HepG2 (cell line): ENCODE measurements around the gene CAPZA1. TPM values are rescaled to one million over a fixed set of nuclear protein-coding genes. Genes with fewer than 3 reads are reported as not detected.

Source experiments
- ATAC-seq: fragments of 200-7000 bp; cut with Tn5 transposase; 3 replicates; pipeline ENCODE4 v1.9.1; 2020; ENCODE audit warnings: mild to moderate bottlenecking, moderate library complexity
- BruUV-seq: library from RNA; stranded (reverse); fragments of 400-500 nt; replicated peaks from 2 replicates; lab custom pipeline; 2021; lab: Mats Ljungman, UMichigan
- CTCF ChIA-PET: fragments of 300-600 bp; formaldehyde crosslinking; extraction: SDS; loops from one replicate; lab custom pipeline; 2021; ENCODE audit warnings: low total read pairs, inconsistent platforms, low intra/inter-chr PET ratio; lab: Yijun Ruan, JAX
- POLR2A ChIA-PET: fragments of 350-600 bp; sonication (Branson Sonifier 250); formaldehyde crosslinking; loops from one replicate; lab custom pipeline; 2020; ENCODE audit warnings: antibody characterized with exemption, inconsistent platforms; lab: Yijun Ruan, JAX
- DNase-seq: peaks from one replicate; pipeline ENCODE4 v3.0.0-alpha.2; 2015; ENCODE audit warnings: low spot score
- FAIRE-seq: peaks from 3 replicates; lab custom pipeline; 2011; peaks lifted over from hg19 to GRCh38; lab: Jason Lieb, UNC
- H2AFZ ChIP-seq: one replicate; pipeline ENCODE4 v1.6.1; 2011; ENCODE audit warnings: low read length, inconsistent platforms
- H3K27ac ChIP-seq: fragments of 300-600 bp; 3 replicates; pipeline ENCODE4 v1.8.0; 2011; ENCODE audit warnings: mixed run types, mild to moderate bottlenecking, mixed read lengths, low read length, inconsistent platforms; ENCODE audit not compliant: insufficient read depth; ENCODE audit errors: extremely low read length
- H3K27me3 ChIP-seq, 2 experiments: fragments of 200-600 bp in 1 of 2; 2 replicates in 1 of 2; 3 replicates in 1 of 2; pipeline versions ENCODE4 v1.6.0 to v1.8.0; 2011; ENCODE audit warnings: low read length in 2 of 2, mild to moderate bottlenecking in 2 of 2, moderate library complexity in 2 of 2, inconsistent platforms in 1 of 2; ENCODE audit not compliant: insufficient read depth in 2 of 2, control insufficient read depth in 1 of 2
- H3K36me3 ChIP-seq, 2 experiments: fragments of 200-600 bp in 1 of 2; replicated peaks in 1 of 2; 2 replicates in 1 of 2; 3 replicates in 1 of 2; pipeline versions ENCODE4 v1.5.1 to v1.8.0; 2011; ENCODE audit warnings: low read length in 2 of 2, inconsistent platforms in 1 of 2; ENCODE audit not compliant: insufficient read depth in 2 of 2, control insufficient read depth in 1 of 2
- H3K4me1 ChIP-seq: 2 replicates; pipeline ENCODE4 v1.5.1; 2012; ENCODE audit warnings: low read length, inconsistent platforms; ENCODE audit not compliant: insufficient read depth
- H3K4me2 ChIP-seq: 2 replicates; pipeline ENCODE4 v1.6.0; 2011; ENCODE audit warnings: low read depth, low read length, inconsistent platforms
- H3K4me3 ChIP-seq, 3 experiments: fragments of 200-600 bp in 1 of 3; sonication (generic), shearing (Covaris generic) in 1 of 3; replicated peaks in 1 of 3; 2 replicates each; pipeline ENCODE4 v1.5.1; 2011 to 2016; ENCODE audit warnings: low read length in 3 of 3, inconsistent platforms in 2 of 3, low read depth in 2 of 3, mild to moderate bottlenecking in 2 of 3, control low read depth in 1 of 3, mixed read lengths in 1 of 3; ENCODE audit not compliant: insufficient read depth in 1 of 3
- H3K79me2 ChIP-seq: one replicate; pipeline ENCODE4 v1.6.1; 2011; ENCODE audit warnings: low read length, inconsistent platforms; ENCODE audit not compliant: insufficient read depth
- H3K9ac ChIP-seq: 2 replicates; pipeline ENCODE4 v1.6.0; 2011; ENCODE audit warnings: mild to moderate bottlenecking, low read depth, low read length, inconsistent platforms; ENCODE audit not compliant: insufficient read depth
- H3K9me3 ChIP-seq: 2 replicates; pipeline ENCODE4 v1.5.1; 2012; ENCODE audit warnings: mild to moderate bottlenecking, low read length
- H4K20me1 ChIP-seq: 2 replicates; pipeline ENCODE4 v1.6.0; 2011; ENCODE audit warnings: inconsistent platforms, mild to moderate bottlenecking, low read length, moderate library complexity; ENCODE audit not compliant: insufficient read depth
- AGO2 ChIP-seq: fragments of 200-400 bp; formaldehyde crosslinking; optimal IDR thresholded peaks from 2 replicates; pipeline ENCODE3; 2017; ENCODE audit warnings: mild to moderate bottlenecking, low read depth, low read length, moderate library complexity
- FOSL2 ChIP-seq: sonication (generic); formaldehyde crosslinking; IDR thresholded peaks from 2 replicates; pipeline ENCODE4 v1.4.0; 2020; ENCODE audit warnings: missing genetic modification reagents
- KDM3A ChIP-seq: IDR thresholded peaks from 2 replicates; pipeline ENCODE4 v1.6.1; 2018; ENCODE audit warnings: low read depth, missing compliant biosample characterization
- TAF1 ChIP-seq: sonication (generic); formaldehyde crosslinking; IDR thresholded peaks from 2 replicates; pipeline ENCODE4 v1.4.0; 2020; ENCODE audit warnings: missing genetic modification reagents
- ZNF430 ChIP-seq: sonication (generic); formaldehyde crosslinking; IDR thresholded peaks from 2 replicates; pipeline ENCODE4 v1.9.0; 2021; ENCODE audit warnings: mild to moderate bottlenecking, missing genetic modification reagents
- ZNF543 ChIP-seq: sonication (generic); formaldehyde crosslinking; IDR thresholded peaks from 2 replicates; pipeline ENCODE4 v1.4.0; 2020; ENCODE audit warnings: mild to moderate bottlenecking, missing genetic modification reagents
- WGBS: methylation state at CpG from one replicate; pipeline ENCODE4 v1.1.6; 2017; ENCODE audit warnings: low lambda C conversion rate; 5-methylcytosine and 5-hydroxymethylcytosine counted together
- in situ Hi-C: cut with HindIII; loops from 2 replicates; pipeline ENCODE4 v1.10.0; 2017; ENCODE audit warnings: low pct_unique_long_range_greater_than_20kb; ENCODE audit not compliant: extremely low pct_ligation_motif_present
- intact Hi-C: fragments of 100-400 bp; cut with micrococcal nuclease; formaldehyde crosslinking; loops from one replicate; pipeline ENCODE4 v1.10.0; 2022; ENCODE audit not compliant: unreplicated experiment
- polyA plus RNA-seq, 8 experiments: library from polyadenylated mRNA; depleted of rRNA in 3 of 8; stranded (reverse) in 7 of 8; unstranded in 1 of 8; fragments of >200 nt; fragmentation: Illumina TruSeq in 4 of 8; extraction: Trizol in 4 of 8; gene quantifications; 2 replicates each; pipeline versions ENCODE4 v1.2.1 to v1.2.3, GENCODE V29; 2011 to 2016; ENCODE audit warnings: low read depth in 4 of 8, missing spikeins in 1 of 8, mixed read lengths in 1 of 8; ENCODE audit not compliant: insufficient read depth in 1 of 8
- total RNA-seq, 5 experiments: library from RNA; depleted of rRNA; stranded (reverse); fragments of >200 nt; fragmentation: Illumina TruSeq; extraction: Trizol; gene quantifications; 2 replicates each; pipeline ENCODE4 v1.2.3, GENCODE V29; 2016; ENCODE audit warnings: low read depth in 1 of 5
- TF ChIP-seq, protein P1 (sequence below): sonication (generic); formaldehyde crosslinking; IDR thresholded peaks from 2 replicates; pipeline ENCODE4 v1.4.0; 2020; ENCODE audit warnings: missing genetic modification reagents, mild to moderate bottlenecking, borderline replicate concordance
- TF ChIP-seq, protein P2 (sequence below): sonication (generic); formaldehyde crosslinking; IDR thresholded peaks from 2 replicates; pipeline ENCODE4 v1.9.0; 2021; ENCODE audit warnings: missing genetic modification reagents, mild to moderate bottlenecking, borderline replicate concordance

The CAPZA1 gene
- total and polyA plus RNA-seq, 2 of the 13 experiments (the other 11 are each of a cell fraction or from before 2014, with no cell fraction given), result 67.0 to 117 TPM

DNA sequence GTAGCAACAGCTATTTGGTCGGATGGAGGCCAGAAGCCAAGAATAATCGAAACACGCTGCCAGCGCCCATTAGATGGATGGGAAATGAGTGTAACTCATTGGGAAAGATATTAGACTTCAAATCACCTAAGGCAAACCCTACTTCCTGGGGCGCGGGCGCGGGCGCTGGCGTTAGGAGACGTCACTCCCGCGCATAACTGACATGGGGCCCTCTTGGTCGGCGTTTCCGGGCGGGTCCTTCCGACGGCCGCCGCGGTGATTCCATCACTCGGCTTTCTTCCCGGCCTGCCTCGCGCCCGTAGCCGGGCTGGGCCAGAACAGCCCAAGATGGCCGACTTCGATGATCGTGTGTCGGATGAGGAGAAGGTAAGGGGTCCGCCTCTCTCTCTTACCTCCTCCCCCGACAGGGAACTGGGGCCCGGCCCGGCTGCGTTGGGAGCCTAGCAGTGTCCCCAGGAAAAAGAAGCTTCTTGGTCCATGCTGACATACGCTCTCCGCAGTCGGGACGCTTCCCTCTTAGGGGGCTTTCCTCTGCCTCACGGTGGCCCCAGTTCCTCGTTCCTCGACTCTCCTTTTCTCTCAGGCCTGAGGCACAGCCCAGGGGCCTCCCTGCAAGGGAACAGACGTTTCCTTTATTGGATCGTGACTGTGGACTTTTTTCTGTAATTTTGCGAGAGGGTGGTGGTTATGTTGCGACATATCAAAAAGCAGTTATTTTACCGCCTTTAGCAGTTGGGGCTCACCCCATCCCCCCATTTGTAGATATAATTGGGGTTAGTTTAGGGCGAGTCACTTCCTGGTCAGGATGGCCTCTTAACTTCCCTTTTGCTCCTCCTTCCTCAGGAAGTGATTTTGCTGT lies at the start of gene CAPZA1 (continued):
- TF ChIP-seq, protein P1, sequence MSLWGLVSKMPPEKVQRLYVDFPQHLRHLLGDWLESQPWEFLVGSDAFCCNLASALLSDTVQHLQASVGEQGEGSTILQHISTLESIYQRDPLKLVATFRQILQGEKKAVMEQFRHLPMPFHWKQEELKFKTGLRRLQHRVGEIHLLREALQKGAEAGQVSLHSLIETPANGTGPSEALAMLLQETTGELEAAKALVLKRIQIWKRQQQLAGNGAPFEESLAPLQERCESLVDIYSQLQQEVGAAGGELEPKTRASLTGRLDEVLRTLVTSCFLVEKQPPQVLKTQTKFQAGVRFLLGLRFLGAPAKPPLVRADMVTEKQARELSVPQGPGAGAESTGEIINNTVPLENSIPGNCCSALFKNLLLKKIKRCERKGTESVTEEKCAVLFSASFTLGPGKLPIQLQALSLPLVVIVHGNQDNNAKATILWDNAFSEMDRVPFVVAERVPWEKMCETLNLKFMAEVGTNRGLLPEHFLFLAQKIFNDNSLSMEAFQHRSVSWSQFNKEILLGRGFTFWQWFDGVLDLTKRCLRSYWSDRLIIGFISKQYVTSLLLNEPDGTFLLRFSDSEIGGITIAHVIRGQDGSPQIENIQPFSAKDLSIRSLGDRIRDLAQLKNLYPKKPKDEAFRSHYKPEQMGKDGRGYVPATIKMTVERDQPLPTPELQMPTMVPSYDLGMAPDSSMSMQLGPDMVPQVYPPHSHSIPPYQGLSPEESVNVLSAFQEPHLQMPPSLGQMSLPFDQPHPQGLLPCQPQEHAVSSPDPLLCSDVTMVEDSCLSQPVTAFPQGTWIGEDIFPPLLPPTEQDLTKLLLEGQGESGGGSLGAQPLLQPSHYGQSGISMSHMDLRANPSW (CRISPR knock-in tag), result peak; percentile 73
- TF ChIP-seq ZNF543 (peak; percentile 69; the same call in 1 of the 2 replicates), ZNF430 (CRISPR knock-in tag) (0 out of 2 replicates have a peak, but pooled peaks have one; percentile 29), AGO2 (peak; percentile 32), KDM3A (CRISPR knock-in tag) (no peak), TAF1 (CRISPR knock-in tag) (peak; percentile 94)
- TF ChIP-seq, all 625 proteins: peak for 202

DNA sequence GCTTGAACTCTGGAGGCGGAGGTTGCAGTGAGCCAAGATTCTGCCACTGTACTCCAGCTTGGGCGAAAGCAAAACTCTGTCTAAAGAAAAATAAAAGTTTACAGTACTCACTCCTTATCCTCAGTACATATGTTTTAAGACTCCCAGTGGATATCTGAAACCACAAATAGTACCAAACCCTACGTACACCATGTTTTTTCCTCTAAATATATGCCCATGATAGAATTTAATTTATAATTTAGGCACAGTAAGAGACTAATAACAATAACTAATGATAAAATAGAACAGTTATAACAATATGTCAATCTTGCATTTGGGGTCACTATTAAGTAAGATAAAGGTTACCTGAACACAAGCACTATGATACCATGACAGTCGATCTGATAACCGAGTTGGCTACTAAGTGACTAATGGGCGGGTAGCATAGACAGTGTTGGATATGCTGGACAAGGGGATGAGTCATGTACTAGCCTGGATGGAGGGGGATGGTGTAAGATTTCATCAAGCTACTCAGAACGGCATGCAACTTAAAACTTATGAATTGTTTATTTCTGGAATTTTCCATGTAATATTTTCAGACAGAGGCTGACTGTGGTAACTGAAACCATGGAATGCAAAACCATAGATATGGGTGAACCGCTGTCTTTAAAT lies 44.4 kb upstream of the CAPZA1 start:
- no TSS peak for BruUV-seq
- no peaks in the 10 kb centered on the region for H3K9me3 ChIP-seq
- no peak overlapping the region for H3K27ac ChIP-seq
- intact Hi-C loops, result no loop called here
- no peak overlapping the region for H3K4me3 ChIP-seq
- DNase-seq, result no peak
- H3K9ac ChIP-seq, result no peak overlapping the region
- H4K20me1 ChIP-seq, result no peaks in the 10 kb centered on the region
- H3K27me3 ChIP-seq, result no peaks in the 10 kb centered on the region
- no peak overlapping the region for H2AFZ ChIP-seq
- no peak for FAIRE-seq
- WGBS, result 97% methylated on average over 8 of the region's 8 CpGs
- in situ Hi-C loops, result no loop called here
- TF ChIP-seq, protein P2, sequence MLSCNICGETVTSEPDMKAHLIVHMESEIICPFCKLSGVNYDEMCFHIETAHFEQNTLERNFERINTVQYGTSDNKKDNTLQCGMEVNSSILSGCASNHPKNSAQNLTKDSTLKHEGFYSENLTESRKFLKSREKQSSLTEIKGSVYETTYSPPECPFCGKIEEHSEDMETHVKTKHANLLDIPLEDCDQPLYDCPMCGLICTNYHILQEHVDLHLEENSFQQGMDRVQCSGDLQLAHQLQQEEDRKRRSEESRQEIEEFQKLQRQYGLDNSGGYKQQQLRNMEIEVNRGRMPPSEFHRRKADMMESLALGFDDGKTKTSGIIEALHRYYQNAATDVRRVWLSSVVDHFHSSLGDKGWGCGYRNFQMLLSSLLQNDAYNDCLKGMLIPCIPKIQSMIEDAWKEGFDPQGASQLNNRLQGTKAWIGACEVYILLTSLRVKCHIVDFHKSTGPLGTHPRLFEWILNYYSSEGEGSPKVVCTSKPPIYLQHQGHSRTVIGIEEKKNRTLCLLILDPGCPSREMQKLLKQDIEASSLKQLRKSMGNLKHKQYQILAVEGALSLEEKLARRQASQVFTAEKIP (CRISPR knock-in tag), result no peak
- peak; percentile 31; the same call in 1 of the 2 replicates for TF ChIP-seq FOSL2
- TF ChIP-seq, all 625 proteins: peak for 1
- no peak for ATAC-seq
- no peaks in the 10 kb centered on the region for H3K79me2 ChIP-seq
- H3K4me1 ChIP-seq, result no peaks in the 10 kb centered on the region
- peaks cover 1 to 23% of the 10 kb centered on the region in 2 experiments; a peak in 2 of 5 replicates for H3K36me3 ChIP-seq
- H3K4me2 ChIP-seq, result no peak overlapping the region
- ChIA-PET CTCF (no interaction called here), POLR2A (no interaction called here)
